Esophagus squamous epithelium (tissue), 4 donors: ENCODE data around the gene RBMS3.

ENCODE experiments used
- CTCF ChIP-seq, 6 experiments: fragments of 450-650 bp in 4 of 6; fragments of 200-600 bp in 2 of 6; sonication (generic) in 2 of 6; IDR thresholded peaks; one replicate each; pipeline ENCODE4 v1.5.1; 2016 to 2019; ENCODE audit warnings: antibody characterized with exemption in 6 of 6, mild to moderate bottlenecking in 4 of 6, moderate library complexity in 4 of 6
- POLR2A ChIP-seq, 4 donors: fragments of 450-650 bp; IDR thresholded peaks; one replicate each; pipeline ENCODE4 v1.6.1; 2017; ENCODE audit warnings: antibody characterized with exemption in 4 of 4, mild to moderate bottlenecking in 4 of 4, moderate library complexity in 3 of 4

DNA sequence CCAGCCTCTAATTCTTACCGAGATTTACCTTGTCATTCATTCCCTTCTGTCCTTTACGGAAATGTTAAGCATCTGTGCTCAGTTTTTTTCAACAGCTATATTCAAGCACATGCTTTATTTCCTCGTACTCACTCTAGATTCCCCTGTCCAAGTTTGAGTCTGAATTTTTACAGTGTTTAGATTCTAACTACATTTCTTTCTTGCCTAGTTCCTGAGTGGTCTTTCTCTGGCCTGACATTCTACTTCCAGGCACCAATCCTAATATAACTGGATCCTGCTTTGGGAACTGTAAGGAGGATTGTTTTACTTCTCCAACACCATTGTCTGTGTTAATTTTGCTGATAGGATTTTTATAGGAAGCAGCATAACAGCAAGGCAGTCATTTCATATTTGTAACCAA, 222.4 kb downstream of the RBMS3 start:
- TF ChIP-seq POLR2A (IDR thresholded peaks at IDR 0.05): no peak
- no peak for TF ChIP-seq CTCF (IDR thresholded peaks at IDR 0.05)
